Central memory CD8-positive, alpha-beta T cell (primary cell): ENCODE results near the gene TRIM65.
"Not testable (repeated sequence)": the region's sequence is repeated elsewhere in the genome, so short reads cannot be mapped to it uniquely, and the experiment has no call there.

Experiments used
- ATAC-seq: fragments of 150-1000 bp; cut with Tn5 transposase; replicated peaks from 2 replicates; pipeline ENCODE4 v1.10.0; 2022; ENCODE audit warnings: mild to moderate bottlenecking, moderate FRiP score, moderate number of reproducible peaks; ENCODE audit not compliant: poor library complexity, severe bottlenecking; ENCODE audit errors: extremely low read depth
- DNase-seq, 2 donors: peaks; one replicate each; pipeline ENCODE4 v3.0.0; 2021; ENCODE audit warnings: low spot score in 2 of 2
- H3K27ac Mint-ChIP-seq: one replicate; pipeline ENCODE4 v1.8.0; 2022; ENCODE audit warnings: low read depth, mild to moderate bottlenecking, moderate library complexity, mixed read lengths
- H3K27me3 Mint-ChIP-seq: one replicate; pipeline ENCODE4 v1.8.0; 2022; ENCODE audit warnings: mixed read lengths
- H3K36me3 Mint-ChIP-seq: one replicate; pipeline ENCODE4 v1.8.0; 2022; ENCODE audit warnings: mild to moderate bottlenecking, moderate library complexity, mixed read lengths; ENCODE audit not compliant: insufficient read depth
- H3K4me1 Mint-ChIP-seq: one replicate; pipeline ENCODE4 v1.8.0; 2022; ENCODE audit warnings: mixed read lengths
- H3K4me3 Mint-ChIP-seq: one replicate; pipeline ENCODE4 v1.8.0; 2022; ENCODE audit warnings: mild to moderate bottlenecking, moderate library complexity, mixed read lengths
- H3K9me3 Mint-ChIP-seq: one replicate; pipeline ENCODE4 v1.8.0; 2022; ENCODE audit warnings: mixed read lengths

The TRIM65 gene

GRCh38 chr17:75888484-75888883 is 8.3 kb downstream of the TRIM65 start:
- H3K9me3 Mint-ChIP-seq: no peaks in the 10 kb centered on the region
- H3K4me1 Mint-ChIP-seq: peaks cover 4% of the 10 kb centered on the region
- H3K27me3 Mint-ChIP-seq: no peaks in the 10 kb centered on the region
- DNase-seq: no peak
- no peak overlapping the region for H3K27ac Mint-ChIP-seq
- peaks cover 4% of the 10 kb centered on the region for H3K36me3 Mint-ChIP-seq
- no peak for ATAC-seq
- H3K4me3 Mint-ChIP-seq: no peak overlapping the region

DNA sequence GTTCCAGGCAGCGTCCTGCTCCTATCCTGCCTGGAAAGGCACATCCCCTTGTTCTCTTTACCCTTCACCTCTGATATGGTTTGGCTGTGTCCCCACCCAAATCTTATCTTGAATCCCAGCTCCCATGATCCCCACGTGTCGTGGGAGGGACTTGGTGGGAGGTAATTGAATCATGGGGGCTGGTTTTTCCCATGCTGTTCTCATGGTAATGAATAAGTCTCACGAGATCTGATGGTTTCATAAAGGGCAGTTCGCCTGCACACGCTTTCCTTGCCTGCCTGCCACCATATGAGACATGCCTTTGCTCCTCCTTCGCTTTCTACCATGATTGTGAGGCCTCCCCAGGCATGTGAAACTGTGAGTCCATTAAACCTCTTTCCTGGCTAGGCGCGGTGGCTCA is 10.9 kb downstream of the TRIM65 start:
- not testable (repeated sequence) for H3K36me3 Mint-ChIP-seq, ATAC-seq, H3K27me3 Mint-ChIP-seq, DNase-seq, H3K9me3 Mint-ChIP-seq, H3K27ac Mint-ChIP-seq, H3K4me3 Mint-ChIP-seq
- peaks cover 11% of the 10 kb centered on the region for H3K4me1 Mint-ChIP-seq

DNA sequence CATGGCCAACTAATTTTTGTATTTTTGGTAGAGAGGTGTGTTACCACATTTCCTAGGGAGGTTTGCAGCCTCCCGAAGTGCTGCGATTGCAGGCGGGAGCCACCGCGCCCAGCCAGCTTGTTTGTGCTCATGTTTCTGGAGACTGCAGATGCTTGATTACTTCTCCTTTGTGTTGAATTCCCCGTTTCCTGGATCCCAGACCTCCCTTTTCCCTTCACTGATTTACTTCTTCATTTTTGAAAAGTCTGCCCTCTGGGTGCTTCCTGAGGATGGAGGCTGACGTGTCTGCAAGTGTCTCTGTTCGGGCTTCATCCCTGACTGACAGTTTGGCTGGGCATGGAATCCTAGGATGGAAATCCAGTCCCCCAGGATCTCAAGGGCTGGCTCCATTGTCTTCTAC is 11.3 kb downstream of the TRIM65 start:
- DNase-seq: no peak
- no peak overlapping the region for H3K4me3 Mint-ChIP-seq
- no peak overlapping the region for H3K27ac Mint-ChIP-seq
- H3K4me1 Mint-ChIP-seq: peaks cover 9% of the 10 kb centered on the region
- no peaks in the 10 kb centered on the region for H3K27me3 Mint-ChIP-seq
- peaks cover 5% of the 10 kb centered on the region for H3K36me3 Mint-ChIP-seq
- no peak for ATAC-seq
- H3K9me3 Mint-ChIP-seq: no peaks in the 10 kb centered on the region

DNA sequence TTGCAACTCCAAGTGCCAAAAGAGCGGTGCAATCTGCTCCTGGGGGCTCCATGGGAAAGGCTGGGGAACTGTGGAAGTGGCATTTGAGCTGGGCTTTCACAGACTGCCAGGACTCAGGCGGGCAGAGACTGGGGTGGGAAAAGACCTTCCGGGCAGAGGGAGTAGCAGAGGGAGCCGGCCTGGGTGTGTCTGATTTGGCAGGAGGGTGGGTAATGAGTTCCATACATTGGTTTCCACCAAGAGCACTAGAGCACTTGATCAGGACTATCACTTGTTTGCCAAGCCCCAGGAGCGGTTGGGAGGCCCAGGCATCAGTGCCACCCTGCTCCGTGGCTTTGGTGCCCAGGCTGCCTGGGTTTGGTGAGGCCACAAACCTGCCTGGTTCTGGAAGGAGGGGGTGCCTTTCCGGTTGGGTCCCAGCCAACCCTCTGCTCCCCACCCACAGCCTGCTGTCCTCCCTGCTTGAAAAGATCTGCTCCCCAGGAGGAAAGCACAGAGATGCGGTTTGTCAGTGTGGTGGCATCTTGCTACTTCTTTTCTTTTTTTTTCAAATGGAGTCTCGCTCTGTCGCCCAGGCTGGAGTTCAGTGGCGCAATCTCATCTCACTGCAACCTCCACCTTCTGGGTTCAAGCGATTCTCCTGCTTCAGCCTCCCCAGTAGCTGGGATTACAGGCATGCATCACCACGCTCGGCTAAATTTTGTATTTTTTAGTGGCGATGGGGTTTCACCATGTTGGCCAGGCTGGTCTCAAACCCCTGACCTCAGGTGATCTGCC is 14.9 kb downstream of the TRIM65 start:
- ATAC-seq: no peak
- Mint-ChIP-seq H3K4me3 (no peak overlapping the region), H3K9me3 (no peaks in the 10 kb centered on the region), H3K27ac (peak overlapping the region; percentile 41), H3K27me3 (no peaks in the 10 kb centered on the region), H3K36me3 (peaks cover 4% of the 10 kb centered on the region), H3K4me1 (peaks cover 18% of the 10 kb centered on the region)
- no peak for DNase-seq

DNA sequence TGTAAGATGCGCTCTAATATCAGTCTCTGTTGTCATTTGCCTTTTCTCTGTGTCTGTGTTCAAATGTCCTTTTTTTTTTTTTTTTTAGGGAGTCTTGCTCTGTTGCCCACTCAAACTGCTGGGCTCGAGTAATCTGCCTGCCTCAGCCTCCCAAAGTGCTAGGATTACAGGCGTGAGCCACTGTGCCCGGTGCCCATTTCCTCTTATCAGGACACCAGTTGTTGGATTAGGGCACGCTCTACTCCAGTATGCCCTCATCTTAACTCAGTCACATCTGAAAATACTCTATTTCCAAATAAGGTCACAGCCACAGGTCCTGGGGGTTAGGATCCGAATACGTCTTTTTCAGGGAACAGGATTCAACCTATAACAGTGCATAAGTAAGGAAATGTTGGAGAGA is 16.5 kb downstream of the TRIM65 start:
- H3K27me3 Mint-ChIP-seq: no peaks in the 10 kb centered on the region
- peaks cover 4% of the 10 kb centered on the region for H3K36me3 Mint-ChIP-seq

GRCh38 chr17:75878174-75878998 is 18.4 kb downstream of the TRIM65 start, which contains the start of gene TRIM47:
TSS of gene TRIM47 (minus strand) at chr17:75878581. CDS start at chr17:75878548, 33 bp downstream.
- ATAC-seq (peak; percentile 13), DNase-seq (no peak)
- Mint-ChIP-seq H3K27ac (peak within 1 kb of the TSS; percentile 81), H3K36me3 (peaks cover 5% of the 10 kb centered on the region), H3K4me1 (peaks cover 31% of the 10 kb centered on the region), H3K27me3 (no peaks in the 10 kb centered on the region), H3K9me3 (no peaks in the 10 kb centered on the region), H3K4me3 (peak within 1 kb of the TSS; percentile 87)

More for the DNA sequence above, 16.5 kb downstream of the TRIM65 start:
- peaks cover 31% of the 10 kb centered on the region for H3K4me1 Mint-ChIP-seq
- ATAC-seq (no peak), DNase-seq (no peak)
- H3K4me3 Mint-ChIP-seq: no peak overlapping the region
- H3K27ac Mint-ChIP-seq: no peak overlapping the region
- H3K9me3 Mint-ChIP-seq: no peaks in the 10 kb centered on the region

DNA sequence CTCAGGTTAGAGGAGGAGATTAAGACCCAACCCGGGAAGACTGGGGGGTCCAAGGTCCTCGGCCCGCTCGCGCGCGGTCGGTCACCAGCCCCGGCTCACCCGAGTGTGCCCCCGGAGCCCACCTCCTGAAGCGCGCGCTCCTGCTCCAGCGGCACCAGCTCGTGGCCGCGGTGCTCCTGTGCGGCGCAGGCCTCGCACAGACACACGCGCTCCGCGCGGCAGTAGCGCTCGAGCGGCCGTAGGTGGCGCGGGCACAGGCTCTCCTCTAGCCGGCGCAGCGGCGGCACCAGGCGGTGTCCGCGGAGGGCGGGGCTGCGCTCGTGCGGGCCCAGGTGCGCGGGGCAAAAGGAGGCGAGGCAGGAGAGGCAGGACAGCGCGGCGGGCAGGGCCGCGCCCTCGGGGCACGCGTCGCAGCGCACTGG is 19.0 kb downstream of the TRIM65 start:
- Mint-ChIP-seq H3K9me3 (no peaks in the 10 kb centered on the region), H3K4me3 (peak overlapping the region; percentile 87), H3K4me1 (peaks cover 31% of the 10 kb centered on the region), H3K27me3 (no peaks in the 10 kb centered on the region), H3K36me3 (peaks cover 5% of the 10 kb centered on the region), H3K27ac (peak overlapping the region; percentile 81)
- ATAC-seq (peak; percentile 76), DNase-seq (peak; percentile 51 to 54)

DNA sequence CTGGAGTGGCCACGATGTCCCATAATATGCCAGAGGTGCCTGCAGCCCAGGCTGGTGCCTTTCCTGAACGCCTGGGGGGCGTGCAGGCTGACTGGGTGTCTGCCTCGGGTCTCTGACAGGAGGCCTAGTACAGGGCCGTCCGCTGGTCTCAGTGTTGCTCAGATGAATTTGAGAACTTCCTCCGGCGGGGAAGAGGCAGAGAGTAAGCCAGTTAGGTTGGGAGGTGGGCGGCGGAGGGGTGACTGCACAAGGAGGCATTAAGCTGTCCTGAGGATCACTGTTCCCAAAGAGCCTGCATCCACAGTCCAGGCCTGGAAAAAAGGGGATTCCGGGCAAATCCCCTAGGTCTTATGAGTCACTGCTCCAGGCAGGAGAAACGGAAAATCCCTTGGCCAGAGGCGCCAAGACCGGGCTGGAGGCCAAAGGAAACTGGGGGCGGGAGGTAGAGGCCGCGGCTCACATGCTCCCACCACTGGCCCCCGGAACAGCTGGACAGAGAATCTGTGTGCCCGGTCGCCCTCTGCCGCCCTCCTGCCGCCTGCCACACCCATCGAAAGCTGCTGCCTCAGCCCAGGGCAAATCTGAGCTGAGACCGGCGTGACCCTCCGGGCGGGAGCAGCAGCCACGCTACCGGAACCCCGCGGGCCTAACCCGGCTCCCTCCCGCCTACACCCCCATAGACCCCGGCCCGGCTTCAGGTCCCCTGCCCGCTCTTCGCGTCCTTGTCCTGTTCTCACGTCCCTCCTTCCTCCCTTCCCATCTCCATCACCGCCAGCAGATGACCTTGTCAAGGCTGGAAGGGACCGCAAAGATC is 19.6 kb downstream of the TRIM65 start:
- Mint-ChIP-seq H3K9me3 (no peaks in the 10 kb centered on the region), H3K27ac (peak overlapping the region; percentile 81), H3K4me3 (peak overlapping the region; percentile 87), H3K27me3 (no peaks in the 10 kb centered on the region), H3K36me3 (peaks cover 5% of the 10 kb centered on the region), H3K4me1 (peaks cover 31% of the 10 kb centered on the region)
- peak; percentile 4 for ATAC-seq
- no peak for DNase-seq

DNA sequence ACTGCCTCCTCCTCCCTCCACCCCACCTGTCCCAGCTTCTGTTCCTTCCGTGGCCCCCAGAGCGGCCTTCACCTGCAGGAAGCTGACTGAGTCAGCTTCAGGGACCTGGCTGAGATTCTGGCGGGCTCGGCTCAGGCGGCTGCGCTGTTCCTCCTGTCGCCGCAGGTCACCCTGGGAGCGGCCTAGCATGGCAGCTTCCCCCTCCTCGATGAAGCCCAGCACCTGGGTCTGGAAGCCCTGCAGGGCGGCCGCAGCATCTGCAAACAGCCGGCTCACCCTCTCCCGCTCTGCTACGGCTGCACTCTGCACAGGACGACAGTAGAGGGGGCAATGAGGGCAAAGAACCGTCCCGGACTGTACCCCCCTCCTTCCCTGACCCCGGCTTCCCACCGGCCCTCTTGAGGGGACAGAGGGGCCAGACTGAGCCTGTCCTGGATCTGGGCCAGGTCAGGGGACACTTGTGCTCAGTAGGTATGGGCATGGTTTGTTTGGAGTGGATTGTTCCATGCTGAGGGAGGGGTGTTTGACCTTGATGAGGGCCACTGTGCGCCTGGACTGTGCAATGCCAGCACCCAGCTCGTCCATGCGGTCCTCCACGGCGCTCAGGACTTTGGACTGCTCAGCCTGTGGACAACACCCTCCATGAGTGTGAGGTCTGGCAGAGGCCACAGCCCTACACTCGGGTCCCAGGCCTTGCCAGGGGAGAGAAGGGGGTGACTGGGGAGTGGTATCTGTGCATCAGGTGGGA is 20.4 kb downstream of the TRIM65 start:
- DNase-seq (peak; percentile 50 to 66), ATAC-seq (peak; percentile 69)
- Mint-ChIP-seq H3K27ac (peak overlapping the region; percentile 81), H3K4me3 (peak overlapping the region; percentile 87), H3K4me1 (peaks cover 24% of the 10 kb centered on the region), H3K9me3 (no peaks in the 10 kb centered on the region), H3K27me3 (no peaks in the 10 kb centered on the region), H3K36me3 (peaks cover 4% of the 10 kb centered on the region)

DNA sequence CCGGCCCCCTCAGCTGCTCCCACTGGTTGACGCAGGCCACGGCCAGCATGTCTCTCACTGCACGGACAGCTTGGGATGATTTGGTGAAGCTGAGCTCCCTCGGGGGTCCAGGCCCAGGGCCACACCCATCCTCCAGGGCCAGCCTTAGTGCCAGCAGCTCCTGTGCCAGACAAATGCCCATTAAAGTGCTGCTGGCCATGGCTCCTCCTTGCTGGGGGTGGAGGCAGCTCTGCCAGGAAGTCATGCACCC is 20.9 kb downstream of the TRIM65 start:
- no peak for DNase-seq
- H3K27me3 Mint-ChIP-seq: no peaks in the 10 kb centered on the region
- H3K36me3 Mint-ChIP-seq: peaks cover 3% of the 10 kb centered on the region
- peak overlapping the region; percentile 81 for H3K27ac Mint-ChIP-seq
- peak overlapping the region; percentile 87 for H3K4me3 Mint-ChIP-seq
- H3K4me1 Mint-ChIP-seq: peaks cover 24% of the 10 kb centered on the region
- H3K9me3 Mint-ChIP-seq: no peaks in the 10 kb centered on the region
- no peak for ATAC-seq

DNA sequence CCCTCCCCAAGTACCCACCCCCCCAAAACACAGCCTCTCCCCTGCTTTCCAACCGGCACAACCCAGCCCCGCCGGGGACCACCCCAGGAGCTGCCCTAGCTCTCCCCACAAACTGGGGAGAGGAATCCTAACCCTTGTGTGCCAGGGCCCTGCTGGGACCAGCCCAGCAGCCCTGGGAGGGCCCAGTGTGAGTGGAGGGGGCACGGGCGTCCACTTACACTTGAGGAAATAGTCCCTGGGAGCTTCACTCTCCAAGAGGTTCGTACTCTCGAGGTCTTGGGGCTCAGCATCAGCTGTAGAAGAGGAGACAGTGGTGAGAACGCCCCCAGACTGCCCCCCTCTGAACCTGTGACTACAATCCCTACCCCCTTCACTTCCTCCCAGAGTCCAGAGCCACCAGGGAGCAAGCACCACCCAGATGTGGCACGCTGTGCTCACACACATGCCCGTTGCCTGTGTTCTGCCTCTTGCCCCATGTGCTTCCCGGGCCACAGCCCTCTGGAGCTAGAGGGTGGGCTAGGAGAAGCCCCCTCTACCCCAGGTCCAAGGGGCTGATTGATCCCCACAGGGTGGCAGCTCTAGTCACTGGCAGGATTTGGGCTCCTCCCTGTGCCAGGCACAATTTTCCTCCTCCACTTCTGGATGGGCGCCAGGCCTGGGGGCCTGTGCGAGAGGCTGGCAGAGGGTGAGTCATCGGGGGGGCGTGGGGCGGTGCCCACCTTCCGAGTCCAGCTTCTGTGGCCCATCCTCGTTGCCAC is 21.4 kb downstream of the TRIM65 start:
- Mint-ChIP-seq H3K27ac (peak overlapping the region; percentile 81), H3K4me1 (peaks cover 24% of the 10 kb centered on the region), H3K27me3 (no peaks in the 10 kb centered on the region), H3K4me3 (peak overlapping the region; percentile 87), H3K36me3 (peaks cover 3% of the 10 kb centered on the region), H3K9me3 (no peaks in the 10 kb centered on the region)
- ATAC-seq: no peak
- DNase-seq: no peak
